Body of pancreas (tissue), 4 donors: Measurements from ENCODE around the gene TMEM14A.
A peak's percentile ranks its signal among the peaks of the same experiment; 100 is the strongest.

ENCODE experiments used
- CTCF ChIP-seq, 7 experiments: fragments of 450-650 bp in 4 of 7; fragments of 200-600 bp in 3 of 7; sonication (generic) in 3 of 7; IDR thresholded peaks; one replicate each; pipeline ENCODE4 v1.5.1; 2016 to 2019; ENCODE audit warnings: antibody characterized with exemption in 7 of 7
- POLR2A ChIP-seq, 3 donors: fragments of 450-650 bp; IDR thresholded peaks; one replicate each; pipeline ENCODE4 v1.6.1; 2016; ENCODE audit warnings: antibody characterized with exemption in 3 of 3, mild to moderate bottlenecking in 2 of 3

- TF ChIP-seq CTCF (IDR thresholded peaks at IDR 0.05) (peak in 4 of 7 experiments; percentile 1 to 35 (median 16)), POLR2A (IDR thresholded peaks at IDR 0.05) (peak; percentile 86 to 95 (median 90))
These were observed at the start of gene TMEM14A for GRCh38 chr6:52670502-52671409.
